Ovary (tissue), 9 donors: Measurements from ENCODE around the gene ASB2. TPM values are rescaled to one million over a fixed set of nuclear protein-coding genes. Genes with fewer than 3 reads are reported as not detected.

Experiments
- DNase-seq, 5 donors: peaks; one replicate each; pipeline ENCODE4 v3.0.0-alpha.2; 2019 to 2020
- H3K27ac ChIP-seq, 2 donors: fragments of 200-600 bp; one replicate each; pipeline versions ENCODE4 v1.5.1 to v1.8.0; 2019 to 2022
- H3K27me3 ChIP-seq: fragments of 200-600 bp; one replicate; pipeline ENCODE4 v1.8.0; 2022
- H3K36me3 ChIP-seq: fragments of 200-600 bp; sonication (generic); one replicate; pipeline ENCODE4 v1.5.1; 2019
- H3K4me1 ChIP-seq: one replicate; pipeline ENCODE4 v1.8.1; 2013; ENCODE audit warnings: mild to moderate bottlenecking, moderate library complexity; ENCODE audit not compliant: insufficient read depth
- H3K4me3 ChIP-seq: fragments of 200-600 bp; sonication (generic); one replicate; pipeline ENCODE4 v1.5.1; 2017
- H3K9me3 ChIP-seq, 2 donors: fragments of 200-600 bp in 1 of 2; sonication (generic) in 1 of 2; one replicate each; pipeline versions ENCODE4 v1.5.1 to v1.8.1; 2013 to 2019; ENCODE audit warnings: mild to moderate bottlenecking in 1 of 2, moderate library complexity in 1 of 2
- EP300 ChIP-seq: sonication (generic); formaldehyde crosslinking; IDR thresholded peaks from one replicate; pipeline ENCODE4 v1.6.1; 2017; ENCODE audit warnings: antibody characterized with exemption
- POLR2A ChIP-seq: fragments of 450-650 bp; IDR thresholded peaks from one replicate; pipeline ENCODE4 v1.6.1; 2017; ENCODE audit warnings: antibody characterized with exemption, mild to moderate bottlenecking, moderate library complexity
- WGBS, 3 donors: extraction: QIAGEN DNeasy Blood & Tissue Kit in 1 of 3; methylation state at CpG; one replicate each; pipeline versions ENCODE4 v1.1.5 to v1.1.7; 2013 to 2017; 5-methylcytosine and 5-hydroxymethylcytosine counted together
- intact Hi-C, 4 donors: fragments of 100-400 bp; cut with DNase I; formaldehyde crosslinking; loops; one replicate each; pipeline versions ENCODE4 v1.11.0 to v1.15.1; 2022 to 2023
- polyA plus RNA-seq, 2 donors: library from polyadenylated mRNA; stranded (reverse); fragments of 200-250 nt in 1 of 2; fragments of 350-450 nt in 1 of 2; fragmentation: Illumina TruSeq in 1 of 2; extraction: RNeasy Lipid Tissue Mini Kit (QIAGEN cat#74804) in 1 of 2; gene quantifications; one replicate each; pipeline ENCODE4 v1.2.3, GENCODE V29; 2013 to 2014
- total RNA-seq, 7 donors: library from RNA; depleted of rRNA in 2 of 7; stranded (reverse); fragments of >200 nt in 2 of 7; fragmentation: NEBNext Ultra II Directional in 3 of 7; extraction: Animal tissue kit (Norgen Biotek cat#: 25700) in 3 of 7; gene quantifications; one replicate each; pipeline versions ENCODE4 v1.1.0 to v1.2.4, GENCODE V29; 2016 to 2023
- TF ChIP-seq, protein P1 (sequence below), 3 donors: fragments of 450-650 bp in 2 of 3; fragments of 200-600 bp in 1 of 3; IDR thresholded peaks; one replicate each; pipeline versions ENCODE4 v1.5.1 to v1.8.0; 2016 to 2022; ENCODE audit warnings: antibody characterized with exemption in 3 of 3, mild to moderate bottlenecking in 1 of 3
- donor health status: DM: no; HTN: no; CAD: no; lungs with moderate emphysema.
- donor health status: DM: no; HTN: no; CAD: no.
- donor health status: Bipolar disorder and iron deficiency.
- donor health status: DM: yes; HTN: yes; CAD: no.
- donor health status: DM: no; HTN: no; CAD: no.
- donor health status: DM: yes; HTN: yes; CAD: no.

Gene ASB2
- total and polyA plus RNA-seq, 9 donors = 1.3 to 25.6 (median 3.0) TPM

DNA sequence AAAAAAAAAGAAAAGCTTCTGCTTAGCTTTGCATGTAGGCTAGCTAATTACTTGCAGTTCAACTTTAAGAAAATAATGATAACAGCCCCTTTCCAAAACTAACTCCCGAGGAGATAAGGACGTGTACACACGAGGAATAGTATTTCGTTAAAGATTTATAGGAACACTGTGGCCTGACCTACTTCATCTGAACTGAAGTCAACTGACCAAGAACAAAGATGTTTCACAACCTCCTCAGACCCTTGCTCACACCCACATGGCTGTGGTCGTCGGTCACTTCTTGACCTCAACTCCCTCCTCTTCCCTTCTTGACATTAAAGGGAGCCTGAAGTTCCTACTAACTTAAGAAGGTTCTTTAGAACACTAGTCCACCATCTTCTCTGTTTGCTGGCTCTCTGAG lies 74.6 kb downstream of the ASB2 start:
- H3K4me3 ChIP-seq = no peak overlapping the region
- H3K36me3 ChIP-seq = no peaks in the 10 kb centered on the region
- no peak overlapping the region for H3K27ac ChIP-seq
- H3K9me3 ChIP-seq = no peaks in the 10 kb centered on the region
- no peaks in the 10 kb centered on the region for H3K27me3 ChIP-seq
- no peaks in the 10 kb centered on the region for H3K4me1 ChIP-seq
- DNase-seq = no peak
- TF ChIP-seq EP300 (no peak), POLR2A (no peak)
- TF ChIP-seq, protein P1, sequence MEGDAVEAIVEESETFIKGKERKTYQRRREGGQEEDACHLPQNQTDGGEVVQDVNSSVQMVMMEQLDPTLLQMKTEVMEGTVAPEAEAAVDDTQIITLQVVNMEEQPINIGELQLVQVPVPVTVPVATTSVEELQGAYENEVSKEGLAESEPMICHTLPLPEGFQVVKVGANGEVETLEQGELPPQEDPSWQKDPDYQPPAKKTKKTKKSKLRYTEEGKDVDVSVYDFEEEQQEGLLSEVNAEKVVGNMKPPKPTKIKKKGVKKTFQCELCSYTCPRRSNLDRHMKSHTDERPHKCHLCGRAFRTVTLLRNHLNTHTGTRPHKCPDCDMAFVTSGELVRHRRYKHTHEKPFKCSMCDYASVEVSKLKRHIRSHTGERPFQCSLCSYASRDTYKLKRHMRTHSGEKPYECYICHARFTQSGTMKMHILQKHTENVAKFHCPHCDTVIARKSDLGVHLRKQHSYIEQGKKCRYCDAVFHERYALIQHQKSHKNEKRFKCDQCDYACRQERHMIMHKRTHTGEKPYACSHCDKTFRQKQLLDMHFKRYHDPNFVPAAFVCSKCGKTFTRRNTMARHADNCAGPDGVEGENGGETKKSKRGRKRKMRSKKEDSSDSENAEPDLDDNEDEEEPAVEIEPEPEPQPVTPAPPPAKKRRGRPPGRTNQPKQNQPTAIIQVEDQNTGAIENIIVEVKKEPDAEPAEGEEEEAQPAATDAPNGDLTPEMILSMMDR (IDR thresholded peaks at IDR 0.05) = no peak
- intact Hi-C loops = loop anchor here in 1 of 4 donors (5.0 kb wide), 1 partner anchor 250 kb away; no protein-coding TSS in a partner anchor
- 3 to 5% (median 4%) methylated on average over 6 of the region's 6 CpGs for WGBS, 3 donors

GRCh38 chr14:93898731-93899130 lies 77.6 kb downstream of the ASB2 start:
- no peaks in the 10 kb centered on the region for H3K4me1 ChIP-seq
- H3K27me3 ChIP-seq = no peaks in the 10 kb centered on the region
- 92 to 96% (median 93%) methylated on average over 4 to 5 of the region's 5 CpGs for WGBS, 3 donors
- H3K36me3 ChIP-seq = no peaks in the 10 kb centered on the region
- no peak for DNase-seq
- intact Hi-C loops = loop anchor here in 2 of 4 donors (10.0 kb wide), 2 partner anchors 104 to 244 kb away; no protein-coding TSS in a partner anchor
- no peaks in the 10 kb centered on the region for H3K9me3 ChIP-seq
- H3K27ac ChIP-seq = no peak overlapping the region
- TF ChIP-seq POLR2A (no peak), EP300 (no peak)
- TF ChIP-seq, protein P1 (IDR thresholded peaks at IDR 0.05) = no peak
- no peak overlapping the region for H3K4me3 ChIP-seq

GRCh38 chr14:93898081-93898611 lies 78.2 kb downstream of the ASB2 start:
- WGBS, 3 donors = 86 to 87% (median 86%) methylated on average over 15 of the region's 15 CpGs

GRCh38 chr14:93897476-93897845 lies 78.9 kb downstream of the ASB2 start:
- TF ChIP-seq EP300 (no peak), POLR2A (no peak)
- TF ChIP-seq, protein P1 (IDR thresholded peaks at IDR 0.05) = no peak
- Histone ChIP-seq H3K36me3 (no peaks in the 10 kb centered on the region), H3K4me3 (no peak overlapping the region), H3K9me3 (no peaks in the 10 kb centered on the region), H3K27me3 (no peaks in the 10 kb centered on the region), H3K4me1 (peaks cover 3% of the 10 kb centered on the region), H3K27ac (no peak overlapping the region)
- DNase-seq = no peak
- intact Hi-C loops = loop anchor here in 2 of 4 donors (10.0 kb wide), 2 partner anchors 103 to 243 kb away; no protein-coding TSS in a partner anchor
- WGBS, 3 donors = 83 to 89% (median 87%) methylated on average over 5 of the region's 5 CpGs

More at GRCh38 chr14:93898081-93898611, 78.2 kb downstream of the ASB2 start:
- Histone ChIP-seq H3K27ac (no peak overlapping the region), H3K4me1 (peaks cover 2% of the 10 kb centered on the region), H3K9me3 (no peaks in the 10 kb centered on the region), H3K27me3 (no peaks in the 10 kb centered on the region), H3K36me3 (no peaks in the 10 kb centered on the region), H3K4me3 (no peak overlapping the region)
- no peak for TF ChIP-seq POLR2A
- no peak for TF ChIP-seq EP300
- TF ChIP-seq, protein P1 (IDR thresholded peaks at IDR 0.05) = no peak
- intact Hi-C loops = loop anchor here in 2 of 4 donors (10.0 kb wide), 2 partner anchors 103 to 243 kb away; no protein-coding TSS in a partner anchor
- DNase-seq = no peak
